ENCODE data around the gene BRAT1.

The BRAT1 gene

DNA sequence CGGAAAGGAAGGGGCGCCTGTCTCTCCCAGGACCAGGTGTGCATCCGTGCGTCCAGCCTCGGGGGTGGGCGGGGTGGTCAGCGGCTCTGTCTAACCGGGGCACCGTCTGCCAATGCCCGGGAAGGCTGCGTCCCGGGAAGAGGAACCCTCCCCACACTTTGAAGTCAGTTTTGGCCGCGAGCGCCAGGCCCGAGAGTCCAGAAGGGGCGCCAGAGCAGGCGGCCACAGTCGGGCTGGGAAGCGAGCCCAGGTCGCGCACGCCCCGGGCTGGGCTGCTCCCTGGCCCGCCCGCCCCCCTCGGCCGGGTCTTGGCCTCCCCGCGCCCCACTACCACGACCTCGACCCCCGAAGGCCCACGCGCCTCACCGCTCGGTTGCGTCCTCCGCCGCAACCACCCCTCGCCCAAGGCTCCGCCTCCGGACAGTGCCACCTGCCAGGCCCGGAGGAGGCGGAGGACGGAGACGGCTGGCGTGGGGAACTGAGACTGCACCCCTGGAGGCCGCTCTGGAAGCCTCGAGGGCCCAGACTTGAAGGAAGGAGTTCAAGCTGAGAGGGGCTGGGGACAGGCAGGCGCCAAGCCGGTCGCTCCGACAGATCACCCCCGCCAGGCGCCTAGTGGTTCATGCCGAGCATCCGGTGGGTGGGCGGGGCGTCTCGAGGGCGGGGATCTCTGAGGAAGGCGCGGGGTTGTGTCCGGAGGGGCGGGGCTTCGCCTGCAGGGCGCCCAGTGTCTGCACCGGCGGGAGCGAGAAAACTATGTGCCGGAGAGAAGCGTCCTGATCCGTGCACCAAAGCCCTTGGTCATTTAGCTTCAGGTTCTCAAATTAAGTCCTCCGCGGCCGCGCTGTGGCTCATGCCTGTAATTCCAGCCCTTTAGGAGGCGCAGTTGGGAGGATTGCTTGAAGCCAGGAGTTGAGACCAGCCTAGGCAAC, at the start of gene BRAT1:
BRAT1 (minus strand) TSS at position 404 of the 932 bp plus-strand sequence. CDS start 1,093 bp downstream, outside the sequence.
- peak within 1 kb of the TSS; percentile 88 for H3K4me3 Mint-ChIP-seq
- peak; percentile 85 for ATAC-seq
- no peaks in the 10 kb centered on the region for H3K9me3 Mint-ChIP-seq
- DNase-seq, result peak; percentile 97
- H3K27me3 Mint-ChIP-seq, result no peaks in the 10 kb centered on the region
- H3K4me1 Mint-ChIP-seq, result peaks cover 45% of the 10 kb centered on the region
- H3K27ac Mint-ChIP-seq, result peak within 1 kb of the TSS; percentile 88
- peaks cover 18% of the 10 kb centered on the region for H3K36me3 Mint-ChIP-seq (ENCODE audit: low read depth)

DNA sequence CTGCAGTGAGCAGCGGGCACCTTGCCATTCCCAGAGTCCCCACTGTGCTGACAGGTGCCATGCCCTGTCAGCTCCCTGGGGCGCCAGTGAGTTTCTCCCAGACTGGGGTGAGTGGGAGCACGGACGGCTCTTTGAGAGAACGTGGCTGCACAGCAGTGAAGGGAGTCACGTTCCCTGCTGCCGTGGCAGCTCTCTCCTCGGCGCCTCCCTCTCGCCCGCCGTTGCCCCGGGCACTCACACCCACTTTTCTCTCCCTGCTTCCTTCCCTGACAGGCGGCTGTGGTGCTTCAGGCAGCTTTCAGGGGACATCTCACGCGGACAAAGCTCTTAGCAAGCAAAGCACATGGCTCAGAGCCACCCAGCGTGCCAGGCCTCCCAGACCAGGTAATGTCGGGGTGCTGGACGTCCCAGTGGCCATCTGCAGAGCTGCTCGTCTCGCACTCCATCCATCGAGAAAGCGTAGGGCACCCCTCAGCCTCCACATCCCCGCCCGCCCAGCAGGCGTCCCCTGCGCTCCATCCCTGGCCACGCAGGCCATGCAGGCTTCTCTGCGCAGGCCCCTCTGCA, 49.4 kb upstream of the BRAT1 start:
- ATAC-seq, result no peak
- H3K9me3 Mint-ChIP-seq, result no peaks in the 10 kb centered on the region
- no peak for DNase-seq
- no peak overlapping the region for H3K27ac Mint-ChIP-seq
- H3K4me3 Mint-ChIP-seq, result no peak overlapping the region
- peaks cover 12% of the 10 kb centered on the region for H3K4me1 Mint-ChIP-seq
- no peaks in the 10 kb centered on the region for H3K27me3 Mint-ChIP-seq
- no peaks in the 10 kb centered on the region for H3K36me3 Mint-ChIP-seq (ENCODE audit: low read depth)

DNA sequence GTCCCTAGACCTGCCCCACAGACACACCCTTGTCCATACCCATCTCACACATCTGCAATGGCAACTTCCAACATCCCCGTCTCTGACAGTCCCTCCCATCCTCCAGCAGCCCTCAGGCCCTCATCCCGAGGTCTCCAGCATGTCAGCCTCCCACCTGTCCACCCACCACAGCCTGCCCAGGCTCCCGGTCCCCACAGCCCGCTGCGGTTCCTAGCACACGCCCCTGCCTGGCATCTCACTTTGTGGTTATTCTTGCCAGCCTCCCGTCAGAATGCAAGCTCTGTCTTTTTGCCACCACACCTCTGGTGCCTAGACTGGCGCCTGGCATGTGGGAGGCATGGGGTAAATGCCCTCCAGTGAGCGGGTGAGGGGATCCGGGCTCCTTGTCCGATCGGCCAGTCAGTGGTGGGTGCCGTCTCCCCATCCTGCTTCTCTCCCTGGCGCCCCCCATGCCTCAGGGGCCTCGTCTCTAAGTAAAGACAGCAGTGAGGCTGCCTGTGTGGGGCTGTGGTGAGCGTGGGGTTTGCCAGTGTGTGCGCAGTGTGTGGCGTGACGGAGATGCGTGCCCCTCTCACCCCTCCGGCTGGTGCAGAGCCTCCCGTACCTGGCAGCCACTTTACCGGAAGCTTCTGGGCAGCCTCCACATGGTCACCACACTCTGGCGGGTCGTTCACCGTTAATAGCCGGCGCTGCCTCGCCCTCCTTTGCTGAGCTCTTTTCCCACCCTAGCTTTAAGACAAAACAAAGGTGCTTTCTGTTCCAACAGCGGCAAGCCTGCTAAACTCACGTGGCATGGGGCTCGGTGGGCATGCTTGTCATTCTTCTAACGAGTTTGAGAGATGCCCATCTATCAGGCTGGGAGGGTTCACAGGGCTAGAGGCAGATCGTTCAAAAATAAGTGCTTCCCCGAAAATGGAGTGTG, 48.0 kb upstream of the BRAT1 start:
- peaks cover 4% of the 10 kb centered on the region for H3K36me3 Mint-ChIP-seq (ENCODE audit: low read depth)
- H3K4me3 Mint-ChIP-seq, result no peak overlapping the region
- H3K4me1 Mint-ChIP-seq, result peaks cover 5% of the 10 kb centered on the region
- ATAC-seq (no peak), DNase-seq (no peak)
- H3K27me3 Mint-ChIP-seq, result no peaks in the 10 kb centered on the region
- no peak overlapping the region for H3K27ac Mint-ChIP-seq
- no peaks in the 10 kb centered on the region for H3K9me3 Mint-ChIP-seq

DNA sequence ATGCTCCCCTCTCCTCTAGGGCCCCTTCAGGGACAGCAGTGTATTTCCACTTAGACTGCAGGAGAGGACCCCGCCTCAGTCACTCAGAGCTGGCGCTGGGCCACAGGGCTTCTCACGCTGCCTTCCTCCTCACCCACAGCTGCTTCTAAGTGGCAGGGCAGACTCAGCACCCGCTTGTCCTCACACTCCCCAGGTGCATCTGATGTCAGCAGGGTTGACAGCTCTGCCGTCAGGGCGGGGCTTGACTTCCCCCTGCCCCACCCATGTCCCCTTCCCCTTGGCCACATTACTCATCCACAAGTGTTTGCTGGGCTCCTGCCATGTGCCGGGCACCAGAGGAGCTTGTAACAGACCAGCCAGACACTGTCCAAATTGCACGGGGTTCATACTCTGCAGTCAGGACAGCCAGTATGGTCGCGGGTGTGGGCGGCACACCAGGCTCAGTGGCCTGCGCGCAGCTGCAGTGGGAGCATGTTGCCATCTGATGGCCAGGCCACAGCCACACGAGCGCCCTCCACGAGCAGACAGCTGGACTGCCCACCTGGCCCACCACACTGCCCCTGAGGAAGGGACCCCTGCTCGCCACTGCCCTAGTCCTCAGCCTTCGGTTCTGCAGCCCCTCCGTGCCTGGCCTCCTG, 47.2 kb upstream of the BRAT1 start:
- no peaks in the 10 kb centered on the region for H3K27me3 Mint-ChIP-seq
- H3K36me3 Mint-ChIP-seq (ENCODE audit: low read depth), result peaks cover 4% of the 10 kb centered on the region
- DNase-seq (no peak), ATAC-seq (no peak)
- peaks cover 2% of the 10 kb centered on the region for H3K4me1 Mint-ChIP-seq
- no peaks in the 10 kb centered on the region for H3K9me3 Mint-ChIP-seq
- no peak overlapping the region for H3K27ac Mint-ChIP-seq
- no peak overlapping the region for H3K4me3 Mint-ChIP-seq

DNA sequence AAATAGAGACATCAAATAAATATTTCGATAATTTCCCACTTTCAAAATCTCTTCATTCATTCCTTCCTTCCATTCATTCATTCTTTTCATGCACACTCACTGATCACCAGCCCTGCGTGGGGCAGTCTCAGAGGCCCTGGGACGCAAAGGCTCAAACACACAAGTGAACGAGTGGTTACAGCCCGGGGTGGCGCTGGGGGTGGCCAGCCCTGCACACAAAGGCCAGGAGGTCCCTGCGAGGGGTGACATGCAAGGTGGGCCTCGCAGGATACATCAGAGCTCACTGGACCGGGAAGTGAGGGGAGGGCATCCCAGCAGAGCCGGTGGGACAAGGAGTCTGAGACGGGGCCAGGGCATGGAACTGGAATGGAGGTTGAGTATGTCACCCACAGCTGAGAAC, 46.6 kb upstream of the BRAT1 start:
- H3K27me3 Mint-ChIP-seq, result no peaks in the 10 kb centered on the region
- DNase-seq (no peak), ATAC-seq (no peak)
- H3K9me3 Mint-ChIP-seq, result no peaks in the 10 kb centered on the region
- no peak overlapping the region for H3K4me3 Mint-ChIP-seq
- peaks cover 2% of the 10 kb centered on the region for H3K4me1 Mint-ChIP-seq
- peaks cover 4% of the 10 kb centered on the region for H3K36me3 Mint-ChIP-seq (ENCODE audit: low read depth)
- H3K27ac Mint-ChIP-seq, result no peak overlapping the region

DNA sequence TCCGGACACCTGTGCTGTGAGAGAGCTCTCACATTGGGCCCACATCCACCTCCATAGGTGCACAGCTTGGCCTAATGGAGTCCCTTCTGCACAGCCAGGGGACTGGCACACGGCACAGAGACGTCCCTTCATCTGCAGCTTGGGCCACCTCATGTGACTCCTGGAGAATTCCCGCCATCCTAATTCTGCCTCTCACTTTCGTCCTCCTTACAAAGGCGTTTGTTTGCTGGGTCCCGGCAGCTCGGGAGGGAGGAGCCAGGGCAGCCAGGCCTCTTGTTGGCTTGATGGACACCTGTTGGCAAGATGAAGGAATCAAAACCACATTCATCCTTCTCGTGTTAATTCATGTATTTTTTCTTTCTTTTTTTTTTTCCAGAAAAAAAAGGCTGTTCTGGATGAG, 45.7 kb upstream of the BRAT1 start:
- H3K4me3 Mint-ChIP-seq, result no peak overlapping the region
- no peaks in the 10 kb centered on the region for H3K27me3 Mint-ChIP-seq
- no peak for DNase-seq
- peaks cover 2% of the 10 kb centered on the region for H3K4me1 Mint-ChIP-seq
- H3K9me3 Mint-ChIP-seq, result no peaks in the 10 kb centered on the region
- ATAC-seq, result no peak
- no peak overlapping the region for H3K27ac Mint-ChIP-seq
- peaks cover 4% of the 10 kb centered on the region for H3K36me3 Mint-ChIP-seq (ENCODE audit: low read depth)

DNA sequence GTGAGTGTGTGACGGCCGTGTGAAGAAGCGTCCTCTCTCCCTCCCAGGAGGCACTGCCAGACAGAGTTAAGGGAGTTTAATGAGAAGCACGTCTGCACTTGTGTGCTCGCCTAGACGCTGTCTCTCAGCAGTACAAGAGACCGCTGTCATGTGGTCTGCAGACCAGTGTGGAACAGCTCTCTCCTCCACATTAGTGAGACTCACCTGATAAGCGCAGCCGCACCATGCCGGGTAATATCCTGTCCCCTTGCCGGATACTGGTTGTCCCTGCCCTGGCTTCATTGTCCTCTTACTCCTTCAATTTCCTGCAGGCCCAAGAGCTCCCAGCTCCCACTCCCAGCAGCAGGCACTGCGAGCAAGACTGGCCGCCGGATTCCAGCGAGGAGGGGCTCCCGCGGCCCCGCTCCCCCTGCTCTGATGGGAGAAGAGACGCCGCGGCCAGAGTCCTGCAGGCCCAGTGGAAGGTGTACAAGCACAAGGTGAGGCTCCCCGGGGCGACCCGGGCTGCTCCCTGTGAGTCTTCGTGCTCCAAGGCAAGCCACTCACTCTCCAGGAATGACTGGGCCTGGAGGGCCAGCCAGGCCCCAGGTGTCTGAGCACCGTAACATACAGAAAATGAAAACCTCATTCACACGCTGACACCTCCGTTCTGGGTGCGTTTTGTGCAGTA, 43.0 kb upstream of the BRAT1 start:
- Mint-ChIP-seq H3K36me3 (ENCODE audit: low read depth) (peaks cover 4% of the 10 kb centered on the region), H3K4me1 (peaks cover 2% of the 10 kb centered on the region), H3K27ac (no peak overlapping the region), H3K4me3 (no peak overlapping the region), H3K27me3 (no peaks in the 10 kb centered on the region), H3K9me3 (no peaks in the 10 kb centered on the region)
- DNase-seq (no peak), ATAC-seq (no peak)

DNA sequence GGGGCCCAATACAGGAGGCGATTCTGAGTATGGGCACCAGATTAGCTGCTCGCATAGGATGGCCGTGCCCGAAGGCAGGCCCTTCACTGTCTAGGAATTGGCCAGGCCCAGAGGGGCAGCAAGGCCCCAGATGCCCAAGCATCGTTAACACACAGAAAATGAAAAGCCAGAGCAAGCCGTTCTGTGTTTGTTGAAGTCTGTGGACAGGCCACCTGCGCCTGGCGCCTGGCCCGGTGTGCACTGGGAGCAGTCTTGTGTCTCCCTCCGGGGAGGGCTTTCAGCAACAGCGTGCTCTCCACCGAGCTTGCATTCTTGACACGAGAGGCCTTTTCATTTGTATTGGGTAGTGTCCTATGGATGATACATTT, 41.9 kb upstream of the BRAT1 start:
- DNase-seq, result no peak
- no peaks in the 10 kb centered on the region for H3K27me3 Mint-ChIP-seq
- H3K4me3 Mint-ChIP-seq, result no peak overlapping the region
- peaks cover under 1% of the 10 kb centered on the region for H3K4me1 Mint-ChIP-seq
- no peaks in the 10 kb centered on the region for H3K9me3 Mint-ChIP-seq
- peaks cover 7% of the 10 kb centered on the region for H3K36me3 Mint-ChIP-seq (ENCODE audit: low read depth)
- no peak for ATAC-seq
- H3K27ac Mint-ChIP-seq, result no peak overlapping the region

DNA sequence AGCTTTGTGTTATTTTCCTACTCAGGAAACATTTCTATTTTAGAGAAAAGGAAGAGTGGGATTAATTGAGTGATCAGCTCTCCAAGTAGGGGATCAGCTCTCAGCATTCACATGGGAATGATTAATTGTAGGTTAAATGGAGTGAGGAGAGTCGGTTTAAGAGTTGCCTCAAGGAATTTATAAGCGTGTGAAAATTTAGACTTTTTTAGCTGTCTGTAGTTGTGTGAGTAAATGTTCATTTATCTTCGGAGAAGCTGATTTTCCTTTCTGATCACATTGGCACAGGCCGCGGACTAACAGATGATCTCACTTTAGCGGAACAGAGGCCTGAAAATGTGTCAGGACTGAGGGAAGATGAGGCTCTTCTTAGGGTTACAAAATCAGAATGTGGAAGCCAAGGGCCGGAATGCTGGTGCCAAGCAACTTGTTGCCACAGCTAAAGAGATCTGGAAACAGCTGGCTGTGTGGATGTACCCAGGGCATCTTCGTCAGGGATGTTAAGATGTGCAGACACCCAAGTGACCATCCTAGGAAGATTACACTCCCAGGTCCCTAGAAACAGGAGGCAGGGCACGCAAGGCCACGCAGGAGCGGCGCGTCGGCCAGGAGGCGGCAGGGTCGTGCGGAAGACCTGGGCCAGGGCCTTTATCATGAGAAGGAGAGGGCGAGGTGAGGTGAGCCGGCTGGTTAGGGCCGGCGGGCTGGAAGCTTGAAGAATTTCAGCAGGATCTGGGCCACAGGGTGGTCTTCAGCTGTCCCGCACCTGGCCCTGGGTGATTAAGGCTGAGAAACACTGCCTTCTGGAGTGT, 41.3 kb upstream of the BRAT1 start:
- Mint-ChIP-seq H3K27ac (no peak overlapping the region), H3K27me3 (no peaks in the 10 kb centered on the region)
- no peak for DNase-seq

DNA sequence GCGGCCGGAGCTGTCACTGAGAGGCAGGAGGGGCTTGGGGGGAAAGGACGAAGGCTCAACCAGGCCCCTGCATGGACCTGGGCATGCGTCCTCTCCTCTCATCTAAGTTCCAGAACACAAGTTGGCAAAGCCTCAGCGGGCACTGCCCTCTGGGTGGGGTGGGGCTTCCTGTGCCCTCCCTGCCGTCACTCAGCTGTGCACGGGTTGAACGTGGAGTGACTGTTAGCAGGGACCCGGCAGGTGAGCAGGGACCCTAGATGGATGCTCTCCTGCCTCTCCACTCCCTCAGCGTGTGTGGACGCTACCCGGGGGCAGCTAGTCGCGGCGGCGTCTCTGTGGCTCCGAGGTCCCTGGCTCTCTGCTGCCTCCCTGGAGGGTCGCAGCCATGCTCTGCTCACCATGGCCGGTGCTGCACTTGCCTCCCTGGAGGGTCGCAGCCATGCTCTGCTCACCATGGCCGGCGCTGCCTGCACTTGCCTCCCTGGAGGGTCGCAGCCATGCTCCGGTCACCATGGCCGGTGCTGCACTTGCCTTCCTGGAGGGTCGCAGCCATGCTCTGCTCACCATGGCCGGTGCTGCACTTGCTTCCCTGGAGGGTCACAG, 40.0 kb upstream of the BRAT1 start:
- Mint-ChIP-seq H3K27me3 (no peaks in the 10 kb centered on the region), H3K4me1 (no peaks in the 10 kb centered on the region), H3K4me3 (no peak overlapping the region), H3K9me3 (no peaks in the 10 kb centered on the region), H3K36me3 (ENCODE audit: low read depth) (peaks cover 7% of the 10 kb centered on the region), H3K27ac (no peak overlapping the region)
- DNase-seq, result no peak
- ATAC-seq, result no peak

More for the DNA sequence above, 41.3 kb upstream of the BRAT1 start:
- Mint-ChIP-seq H3K4me1 (no peaks in the 10 kb centered on the region), H3K9me3 (no peaks in the 10 kb centered on the region), H3K36me3 (ENCODE audit: low read depth) (peaks cover 7% of the 10 kb centered on the region), H3K4me3 (no peak overlapping the region)
- ATAC-seq, result no peak

DNA sequence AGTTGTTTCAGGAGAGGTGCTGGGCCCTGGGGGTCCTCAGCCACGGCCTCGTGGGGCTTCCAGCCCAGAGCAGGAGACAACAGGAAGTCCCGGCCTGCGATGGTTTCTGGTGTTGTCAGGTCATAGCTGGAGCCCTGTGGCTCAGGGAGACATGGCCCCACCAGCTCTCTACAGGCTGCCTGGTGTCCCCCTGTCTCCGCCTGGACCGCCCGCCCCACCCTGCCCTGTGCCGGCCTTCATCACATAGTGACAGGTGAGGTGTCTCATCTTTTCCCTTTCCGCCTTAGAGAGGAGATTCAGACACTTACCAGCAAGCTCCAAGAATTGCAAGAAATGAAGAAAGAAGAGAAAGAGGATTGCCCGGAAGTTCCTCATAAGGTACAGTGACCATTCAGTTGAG, 39.3 kb upstream of the BRAT1 start:
- H3K36me3 Mint-ChIP-seq (ENCODE audit: low read depth), result peaks cover 7% of the 10 kb centered on the region
- no peaks in the 10 kb centered on the region for H3K4me1 Mint-ChIP-seq
- H3K4me3 Mint-ChIP-seq, result no peak overlapping the region
- ATAC-seq (no peak), DNase-seq (no peak)
- no peaks in the 10 kb centered on the region for H3K9me3 Mint-ChIP-seq
- H3K27ac Mint-ChIP-seq, result no peak overlapping the region
- H3K27me3 Mint-ChIP-seq, result no peaks in the 10 kb centered on the region

DNA sequence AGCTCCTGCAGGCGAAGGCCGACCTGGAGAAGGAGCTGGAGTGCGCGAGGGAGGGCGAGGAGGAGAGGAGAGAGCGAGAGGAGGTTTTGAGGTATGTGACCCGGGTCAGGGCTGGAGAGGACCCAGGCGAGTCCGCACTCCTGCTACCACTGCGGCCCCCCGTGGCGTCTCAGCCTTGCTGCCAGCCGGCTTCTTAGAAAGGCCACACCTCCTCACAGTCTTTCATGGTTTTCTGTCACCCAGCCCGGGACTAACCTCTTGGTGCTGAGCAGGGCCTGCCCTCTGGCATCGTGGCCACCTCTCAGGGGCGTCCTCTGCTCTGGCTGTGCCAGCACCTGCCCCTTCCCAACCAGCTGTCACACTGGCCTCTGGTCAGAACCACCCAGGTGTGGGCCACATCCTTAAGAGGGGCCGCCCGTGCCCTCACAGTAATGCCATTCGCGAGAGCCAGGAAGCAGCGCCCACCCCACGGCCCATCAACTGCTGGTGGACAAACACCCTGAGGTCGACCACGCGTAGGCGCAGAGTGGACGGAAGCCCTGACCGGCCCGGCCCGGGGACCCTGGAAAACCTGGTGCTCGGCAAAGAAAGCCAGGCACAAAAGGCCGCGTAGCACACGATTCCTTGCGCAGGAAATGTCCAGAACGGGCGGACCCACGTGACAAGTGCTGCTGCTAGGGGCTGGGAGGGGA, 37.9 kb upstream of the BRAT1 start:
- Mint-ChIP-seq H3K27ac (no peak overlapping the region), H3K36me3 (ENCODE audit: low read depth) (peaks cover 3% of the 10 kb centered on the region), H3K4me1 (no peaks in the 10 kb centered on the region), H3K4me3 (no peak overlapping the region), H3K27me3 (no peaks in the 10 kb centered on the region), H3K9me3 (no peaks in the 10 kb centered on the region)
- no peak for DNase-seq
- ATAC-seq, result no peak

Measured in activated naive CD8-positive, alpha-beta T cell treated with anti-CD3 and anti-CD28 coated beads, Interleukin-2, amount 50 U/mL, for 24 hours (primary cell).